PC-3 (cell line): Measurements from ENCODE around the gene JARID2.

Source experiments
- CTCF ChIP-seq: fragments of 300-600 bp; sonication (generic); conservative IDR thresholded peaks from 2 replicates; pipeline ENCODE4 v1.5.1; 2017; ENCODE audit warnings: antibody characterized with exemption, low read depth, mild to moderate bottlenecking, low read length
- EZH2 ChIP-seq: fragments of 300-600 bp; sonication (generic); IDR thresholded peaks from one replicate; pipeline ENCODE4 v1.6.1; 2017; ENCODE audit warnings: antibody characterized with exemption, mild to moderate bottlenecking, low read length; ENCODE audit not compliant: unreplicated experiment
- EZH2phosphoT487 ChIP-seq: fragments of 300-600 bp; sonication (generic); IDR thresholded peaks from 2 replicates; pipeline ENCODE4 v1.6.1; 2018; ENCODE audit warnings: mild to moderate bottlenecking, antibody characterized with exemption, low read length, borderline replicate concordance

- no peak for TF ChIP-seq CTCF
- TF ChIP-seq EZH2: no peak
- no peak for TF ChIP-seq EZH2phosphoT487
These were observed 286.1 kb downstream of the JARID2 start for GRCh38 chr6:15531973-15532372.
